Keratinocyte (primary cell): ENCODE results near the gene SIPA1L3. TPM values are rescaled to one million over a fixed set of nuclear protein-coding genes. Genes with fewer than 3 reads are reported as not detected.

Experiments
- DNase-seq: peaks from one replicate; pipeline ENCODE4 v3.0.0-alpha.2; 2011; ENCODE audit warnings: low read depth, missing footprints, low spot score
- FAIRE-seq: peaks from 2 replicates; lab custom pipeline; 2011; peaks lifted over from hg19 to GRCh38; lab: Jason Lieb, UNC
- H2AFZ ChIP-seq: 2 replicates; pipeline ENCODE4 v1.6.0; 2012; ENCODE audit warnings: low read length, control low read depth, inconsistent platforms; ENCODE audit not compliant: control insufficient read depth
- H3K27ac ChIP-seq: 2 replicates; pipeline ENCODE4 v1.5.1; 2011; ENCODE audit warnings: low read length; ENCODE audit not compliant: control insufficient read depth, insufficient read depth
- H3K27me3 ChIP-seq: 3 replicates; pipeline ENCODE4 v1.6.0; 2011; ENCODE audit warnings: low read length; ENCODE audit not compliant: control insufficient read depth, insufficient read depth; ENCODE audit errors: extremely low read depth
- H3K36me3 ChIP-seq, 2 experiments: 2 replicates in 1 of 2; 3 replicates in 1 of 2; pipeline ENCODE4 v1.5.1; 2011; ENCODE audit warnings: low read length in 2 of 2, mild to moderate bottlenecking in 1 of 2; ENCODE audit not compliant: control insufficient read depth in 2 of 2, insufficient read depth in 2 of 2; ENCODE audit errors: extremely low read depth in 1 of 2
- H3K4me1 ChIP-seq: 3 replicates; pipeline ENCODE4 v1.5.1; 2011; ENCODE audit warnings: low read length; ENCODE audit not compliant: control insufficient read depth, insufficient read depth; ENCODE audit errors: extremely low read depth
- H3K4me2 ChIP-seq: 3 replicates; pipeline ENCODE4 v1.6.0; 2011; ENCODE audit warnings: low read depth, low read length; ENCODE audit not compliant: control insufficient read depth, insufficient read depth; ENCODE audit errors: extremely low read depth
- H3K4me3 ChIP-seq, 3 experiments: fragments of 200-600 bp in 1 of 3; sonication (generic) in 1 of 3; 2 replicates in 2 of 3; 3 replicates in 1 of 3; pipeline ENCODE4 v1.5.1; 2011 to 2016; ENCODE audit warnings: low read length in 3 of 3, mild to moderate bottlenecking in 3 of 3, control low read depth in 2 of 3, inconsistent platforms in 1 of 3, low read depth in 1 of 3, mixed read lengths in 1 of 3, mixed run types in 1 of 3, moderate library complexity in 1 of 3; ENCODE audit not compliant: control insufficient read depth in 2 of 3, insufficient read depth in 2 of 3; ENCODE audit errors: extremely low read depth in 1 of 3
- H3K79me2 ChIP-seq: 2 replicates; pipeline ENCODE4 v1.6.0; 2012; ENCODE audit warnings: low read length; ENCODE audit not compliant: control insufficient read depth, insufficient read depth
- H3K9ac ChIP-seq: 3 replicates; pipeline ENCODE4 v1.6.0; 2011; ENCODE audit warnings: low read length; ENCODE audit not compliant: control insufficient read depth, insufficient read depth; ENCODE audit errors: extremely low read depth
- H3K9me1 ChIP-seq: 3 replicates; pipeline ENCODE4 v1.6.0; 2011; ENCODE audit warnings: low read length; ENCODE audit not compliant: control insufficient read depth, insufficient read depth; ENCODE audit errors: extremely low read depth
- H3K9me3 ChIP-seq: 2 replicates; pipeline ENCODE4 v1.5.1; 2012; ENCODE audit warnings: low read depth, low read length; ENCODE audit not compliant: control insufficient read depth
- H4K20me1 ChIP-seq: 3 replicates; pipeline ENCODE4 v1.6.0; 2011; ENCODE audit warnings: low read length; ENCODE audit not compliant: control insufficient read depth, insufficient read depth; ENCODE audit errors: extremely low read depth
- EZH2 ChIP-seq: IDR thresholded peaks from one replicate; pipeline ENCODE4 v1.6.1; 2012; ENCODE audit warnings: inconsistent platforms, mild to moderate bottlenecking, low read length, moderate library complexity
- dilution Hi-C: fragments of 300-500 bp; cut with MboI; formaldehyde crosslinking; loops from one replicate; pipeline ENCODE4 v1.7.0; 2020; ENCODE audit warnings: low sequenced_read_pairs; ENCODE audit not compliant: extremely low pct_ligation_motif_present
- polyA plus RNA-seq, 5 experiments: library from polyadenylated mRNA; depleted of rRNA in 3 of 5; stranded (reverse) in 3 of 5; stranded (forward) in 1 of 5; unstranded in 1 of 5; fragments of >200 nt; gene quantifications; 1 replicate in 1 of 5; 2 replicates in 3 of 5; 3 replicates in 1 of 5; pipeline versions ENCODE4 v1.2.1 to v1.2.3, GENCODE V29; 2011 to 2012; ENCODE audit warnings: missing spikeins in 2 of 5, low read depth in 1 of 5, low replicate concordance in 1 of 5
- TF ChIP-seq, protein P1 (sequence below), 3 experiments: IDR thresholded peaks in 1 of 3; conservative IDR thresholded peaks in 1 of 3; optimal IDR thresholded peaks in 1 of 3; 2 replicates in 2 of 3; 3 replicates in 1 of 3; pipeline versions ENCODE3 to v1.5.1; 2011; ENCODE audit warnings: low read length in 3 of 3, mild to moderate bottlenecking in 3 of 3, moderate library complexity in 2 of 3, control low read depth in 1 of 3, inconsistent platforms in 1 of 3; ENCODE audit not compliant: insufficient read depth in 2 of 3; ENCODE audit errors: extremely low read depth in 1 of 3

The SIPA1L3 gene
- polyA plus RNA-seq, 1 donor (not counting 4 experiments of a cell fraction or from before 2014, with no cell fraction given) = 8.0 TPM

DNA sequence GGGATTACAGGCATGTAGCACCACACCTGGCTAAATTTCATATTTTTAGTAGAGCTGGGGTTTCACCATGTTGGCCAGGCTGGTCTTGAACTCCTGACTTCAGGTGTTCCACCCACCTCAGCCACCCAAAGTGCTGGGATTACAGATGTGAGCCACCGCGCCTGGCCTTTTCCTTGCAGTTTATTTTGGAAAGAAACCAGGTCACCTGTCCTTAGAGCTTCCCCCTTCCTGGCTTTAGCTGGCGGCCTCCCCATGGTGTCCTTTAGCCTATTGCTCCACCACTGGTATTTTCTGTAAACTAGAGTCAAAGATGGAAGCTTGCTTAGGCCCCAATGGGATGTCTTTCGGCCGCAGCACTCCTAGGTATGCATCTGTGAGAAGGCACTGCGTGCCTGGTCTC, 225.8 kb downstream of the SIPA1L3 start:
- Histone ChIP-seq H3K79me2 (no peaks in the 10 kb centered on the region), H4K20me1 (no peaks in the 10 kb centered on the region), H2AFZ (no peak overlapping the region), H3K27me3 (no peaks in the 10 kb centered on the region), H3K9me1 (peaks cover 5% of the 10 kb centered on the region), H3K4me3 (no peak overlapping the region), H3K36me3 (peaks cover 0 to 7% of the 10 kb centered on the region in 2 experiments), H3K4me1 (peaks cover 15% of the 10 kb centered on the region), H3K27ac (no peak overlapping the region), H3K9me3 (no peaks in the 10 kb centered on the region), H3K9ac (no peak overlapping the region), H3K4me2 (no peak overlapping the region)
- TF ChIP-seq, protein P1, sequence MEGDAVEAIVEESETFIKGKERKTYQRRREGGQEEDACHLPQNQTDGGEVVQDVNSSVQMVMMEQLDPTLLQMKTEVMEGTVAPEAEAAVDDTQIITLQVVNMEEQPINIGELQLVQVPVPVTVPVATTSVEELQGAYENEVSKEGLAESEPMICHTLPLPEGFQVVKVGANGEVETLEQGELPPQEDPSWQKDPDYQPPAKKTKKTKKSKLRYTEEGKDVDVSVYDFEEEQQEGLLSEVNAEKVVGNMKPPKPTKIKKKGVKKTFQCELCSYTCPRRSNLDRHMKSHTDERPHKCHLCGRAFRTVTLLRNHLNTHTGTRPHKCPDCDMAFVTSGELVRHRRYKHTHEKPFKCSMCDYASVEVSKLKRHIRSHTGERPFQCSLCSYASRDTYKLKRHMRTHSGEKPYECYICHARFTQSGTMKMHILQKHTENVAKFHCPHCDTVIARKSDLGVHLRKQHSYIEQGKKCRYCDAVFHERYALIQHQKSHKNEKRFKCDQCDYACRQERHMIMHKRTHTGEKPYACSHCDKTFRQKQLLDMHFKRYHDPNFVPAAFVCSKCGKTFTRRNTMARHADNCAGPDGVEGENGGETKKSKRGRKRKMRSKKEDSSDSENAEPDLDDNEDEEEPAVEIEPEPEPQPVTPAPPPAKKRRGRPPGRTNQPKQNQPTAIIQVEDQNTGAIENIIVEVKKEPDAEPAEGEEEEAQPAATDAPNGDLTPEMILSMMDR (optimal IDR thresholded peaks at IDR 0.05 in 1 of 3, IDR thresholded peaks at IDR 0.05 in 1 of 3, conservative IDR thresholded peaks at IDR 0.05 in 1 of 3; ENCODE audit: extremely low read depth in 1 of 3, insufficient read depth in 2 of 3, low read length in 3 of 3) = no peak
- dilution Hi-C loops = no loop called here
- FAIRE-seq (no peak), DNase-seq (no peak)

DNA sequence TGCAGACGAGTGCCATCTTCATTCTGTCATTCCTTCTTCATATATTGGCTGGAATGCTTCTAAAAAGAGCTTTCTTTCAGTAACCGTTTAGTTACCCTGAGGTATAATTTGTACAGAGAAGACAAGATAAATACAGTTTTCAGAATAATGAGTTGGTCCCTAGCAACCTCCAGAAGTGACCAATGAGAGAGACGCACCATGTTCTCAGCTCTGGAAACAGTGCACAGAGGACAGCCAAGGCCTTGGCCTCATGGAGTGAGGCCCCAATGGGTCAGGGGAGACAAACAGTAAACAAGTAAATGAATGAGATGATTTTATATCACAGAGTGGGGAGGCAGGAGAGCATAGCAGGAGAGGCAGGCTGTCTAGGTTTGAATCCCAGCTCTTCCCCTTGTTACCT, 226.3 kb downstream of the SIPA1L3 start:
- dilution Hi-C loops = no loop called here
- no peak for DNase-seq

DNA sequence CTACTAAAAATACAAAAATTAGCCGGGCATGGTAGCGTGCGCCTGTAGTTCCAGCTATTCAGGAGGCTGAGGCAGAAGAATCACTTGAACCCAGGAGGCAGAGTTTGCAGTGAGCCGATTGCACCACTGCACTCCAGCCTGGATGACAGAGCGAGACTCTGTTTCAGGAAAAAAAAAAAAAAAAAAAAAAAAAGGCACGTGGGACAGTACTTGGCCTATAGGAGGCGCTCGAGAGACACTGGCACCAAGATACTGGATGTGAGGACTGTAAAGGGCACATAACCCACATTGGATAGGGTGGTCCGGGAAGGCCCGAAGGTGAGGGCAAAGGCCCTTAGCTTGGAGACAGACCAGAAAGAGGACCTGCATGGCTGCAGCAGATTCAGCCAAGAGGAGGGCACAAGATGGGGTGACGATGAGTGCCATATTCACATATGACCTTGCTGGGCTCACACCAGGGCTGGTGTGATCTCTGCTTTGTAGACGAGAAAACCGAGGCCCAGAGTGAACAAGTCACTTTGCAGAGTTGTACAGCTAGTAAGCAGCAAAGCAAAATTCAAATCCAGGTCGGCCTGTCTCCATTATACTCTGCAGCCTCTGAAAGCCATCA, 227.6 kb downstream of the SIPA1L3 start:
- Histone ChIP-seq H3K79me2 (no peaks in the 10 kb centered on the region), H2AFZ (peak overlapping the region; percentile 66), H3K36me3 (peaks cover 0 to 9% of the 10 kb centered on the region in 2 experiments), H3K4me1 (peaks cover 15% of the 10 kb centered on the region), H3K9me1 (peaks cover 5% of the 10 kb centered on the region), H3K4me3 (peak overlapping the region in 2 of 3 experiments; percentile 22 to 41), H3K4me2 (peak overlapping the region; percentile 83), H4K20me1 (no peaks in the 10 kb centered on the region), H3K27ac (peak overlapping the region; percentile 57), H3K27me3 (no peaks in the 10 kb centered on the region), H3K9ac (peak overlapping the region; percentile 37), H3K9me3 (no peaks in the 10 kb centered on the region)
- TF ChIP-seq EZH2 = no peak
- TF ChIP-seq, protein P1 (optimal IDR thresholded peaks at IDR 0.05 in 1 of 3, IDR thresholded peaks at IDR 0.05 in 1 of 3, conservative IDR thresholded peaks at IDR 0.05 in 1 of 3; ENCODE audit: extremely low read depth in 1 of 3, insufficient read depth in 2 of 3, low read length in 3 of 3) = peak; percentile 65 to 89 (median 84)
- FAIRE-seq = no peak
- DNase-seq = peak; percentile 25
- dilution Hi-C loops = no loop called here

More for the DNA sequence above, 226.3 kb downstream of the SIPA1L3 start:
- no peaks in the 10 kb centered on the region for H4K20me1 ChIP-seq
- no peak overlapping the region for H3K27ac ChIP-seq
- no peak overlapping the region for H3K4me3 ChIP-seq
- H3K79me2 ChIP-seq = no peaks in the 10 kb centered on the region
- no peak for FAIRE-seq
- H3K4me2 ChIP-seq = no peak overlapping the region
- no peaks in the 10 kb centered on the region for H3K27me3 ChIP-seq
- H3K36me3 ChIP-seq = peaks cover 0 to 9% of the 10 kb centered on the region in 2 experiments
- no peak for TF ChIP-seq EZH2
- H3K4me1 ChIP-seq = peaks cover 15% of the 10 kb centered on the region
- H3K9me3 ChIP-seq = no peaks in the 10 kb centered on the region
- H3K9ac ChIP-seq = no peak overlapping the region
- no peak overlapping the region for H2AFZ ChIP-seq
- peaks cover 5% of the 10 kb centered on the region for H3K9me1 ChIP-seq
